B cell (primary cell): ENCODE results near the gene SMARCA4. TPM values are rescaled to one million over a fixed set of nuclear protein-coding genes. Genes with fewer than 3 reads are reported as not detected.

Experiments used
- ATAC-seq: fragments of 200-7000 bp; cut with Tn5 transposase; one replicate; pipeline ENCODE4 v1.10.0; 2021; ENCODE audit warnings: low read depth, mild to moderate bottlenecking, moderate number of reproducible peaks, moderate library complexity
- CTCF ChIA-PET: fragments of 350-600 bp; sonication (Branson Sonifier 250); formaldehyde crosslinking; loops from one replicate; lab custom pipeline; 2021; ENCODE audit warnings: antibody characterized with exemption, inconsistent platforms; lab: Charles Lee
- POLR2A ChIA-PET: fragments of 350-600 bp; sonication (Branson Sonifier 250); formaldehyde crosslinking; loops from one replicate; lab custom pipeline; 2021; ENCODE audit warnings: antibody characterized with exemption; lab: Charles Lee
- DNase-seq: peaks from one replicate; pipeline ENCODE4 v3.0.0; 2013
- H2AFZ ChIP-seq: 2 replicates; pipeline ENCODE4 v1.6.1; 2012; ENCODE audit warnings: mild to moderate bottlenecking, low read depth, low read length; ENCODE audit not compliant: insufficient read depth, poor library complexity, severe bottlenecking
- H3K27ac ChIP-seq, 2 donors: 1 replicate in 1 of 2; 2 replicates in 1 of 2; pipeline ENCODE4 v1.5.1; 2012 to 2013; ENCODE audit warnings: low read length in 2 of 2, mild to moderate bottlenecking in 2 of 2, moderate library complexity in 1 of 2
- H3K27me3 ChIP-seq, 4 experiments: fragments of 200-600 bp in 1 of 4; sonication (generic) in 1 of 4; replicated peaks in 1 of 4; 1 replicate in 2 of 4; 2 replicates in 2 of 4; pipeline versions ENCODE4 v1.6.1 to v1.7.0; 2013 to 2016; ENCODE audit warnings: low read length in 3 of 4, mild to moderate bottlenecking in 2 of 4, mixed read lengths in 1 of 4, moderate library complexity in 1 of 4; ENCODE audit not compliant: insufficient read depth in 4 of 4, control insufficient read depth in 3 of 4; ENCODE audit errors: control extremely low read depth in 1 of 4
- H3K36me3 ChIP-seq, 2 experiments: replicated peaks in 1 of 2; 1 replicate in 1 of 2; 2 replicates in 1 of 2; pipeline versions ENCODE4 v1.6.1 to v1.7.1; 2013; ENCODE audit warnings: low read length in 1 of 2; ENCODE audit not compliant: insufficient read depth in 2 of 2, control insufficient read depth in 1 of 2; ENCODE audit errors: control extremely low read depth in 1 of 2, extremely low read depth in 1 of 2
- H3K4me1 ChIP-seq, 2 donors: fragments of 200-600 bp in 1 of 2; sonication (generic) in 1 of 2; 1 replicate in 1 of 2; 2 replicates in 1 of 2; pipeline versions ENCODE4 v1.5.1 to v1.6.1; 2013 to 2017; ENCODE audit warnings: low read length in 2 of 2; ENCODE audit not compliant: control insufficient read depth in 2 of 2, insufficient read depth in 2 of 2
- H3K4me2 ChIP-seq: replicated peaks from 2 replicates; pipeline ENCODE3; 2012; ENCODE audit warnings: mild to moderate bottlenecking, low read depth, low read length; ENCODE audit not compliant: poor library complexity, severe bottlenecking
- H3K4me3 ChIP-seq, 5 experiments: fragments of 200-600 bp in 1 of 5; sonication (generic) in 1 of 5; 1 replicate in 3 of 5; 2 replicates in 2 of 5; pipeline versions ENCODE4 v1.5.1 to v1.7.0; 2011 to 2016; ENCODE audit warnings: low read length in 4 of 5, mild to moderate bottlenecking in 4 of 5, low read depth in 2 of 5, control low read depth in 1 of 5, moderate library complexity in 1 of 5; ENCODE audit not compliant: insufficient read depth in 1 of 5; ENCODE audit errors: control extremely low read depth in 1 of 5, extremely low read depth in 1 of 5
- H3K79me2 ChIP-seq: fragments of 200-600 bp; sonication (generic); one replicate; pipeline ENCODE4 v1.6.0; 2016; ENCODE audit warnings: low read length; ENCODE audit not compliant: control insufficient read depth, insufficient read depth
- H3K9ac ChIP-seq: fragments of 200-600 bp; sonication (generic); 2 replicates; pipeline ENCODE4 v1.6.1; 2017; ENCODE audit warnings: mild to moderate bottlenecking, low read length, moderate library complexity
- H3K9me3 ChIP-seq, 3 donors: one replicate each; pipeline versions ENCODE4 v1.6.1 to v1.7.1; 2013; ENCODE audit warnings: low read length in 2 of 3; ENCODE audit not compliant: control insufficient read depth in 2 of 3, insufficient read depth in 1 of 3; ENCODE audit errors: control extremely low read depth in 1 of 3
- H4K20me1 ChIP-seq: 2 replicates; pipeline ENCODE4 v1.6.0; 2012; ENCODE audit warnings: mild to moderate bottlenecking, low read length; ENCODE audit not compliant: insufficient read depth, control insufficient read depth, poor library complexity, severe bottlenecking
- H3K27ac Mint-ChIP-seq: one replicate; pipeline ENCODE4 v1.8.0; 2021; ENCODE audit warnings: mixed read lengths
- H3K27me3 Mint-ChIP-seq: one replicate; pipeline ENCODE4 v1.8.0; 2021; ENCODE audit warnings: mixed read lengths
- H3K4me1 Mint-ChIP-seq: one replicate; pipeline ENCODE4 v1.8.0; 2021; ENCODE audit warnings: mixed read lengths
- H3K4me3 Mint-ChIP-seq: one replicate; pipeline ENCODE4 v1.8.0; 2021; ENCODE audit warnings: mixed read lengths
- H3K9me3 Mint-ChIP-seq: one replicate; pipeline ENCODE4 v1.8.0; 2022; ENCODE audit warnings: mixed read lengths; ENCODE audit not compliant: insufficient read depth
- WGBS: methylation state at CpG from one replicate; pipeline ENCODE4 v1.1.5; 2013; ENCODE audit warnings: missing lambda C conversion rate; ENCODE audit not compliant: insufficient coverage; 5-methylcytosine and 5-hydroxymethylcytosine counted together
- intact Hi-C: fragments of 100-400 bp; cut with micrococcal nuclease; formaldehyde crosslinking; loops from one replicate; pipeline ENCODE4 v1.10.0; 2022
- polyA minus RNA-seq: library from RNA; depleted of rRNA, polyadenylated mRNA; stranded (reverse); fragments of >200 nt; gene quantifications from 2 replicates; pipeline ENCODE4 v1.2.3, GENCODE V29; 2012
- polyA plus RNA-seq: library from polyadenylated mRNA; depleted of rRNA; stranded (reverse); fragments of >200 nt; gene quantifications from 2 replicates; pipeline ENCODE4 v1.2.3, GENCODE V29; 2012
- total RNA-seq, 2 donors: library from RNA; stranded (reverse); fragments of 120-200 nt in 1 of 2; gene quantifications; 1 replicate in 1 of 2; 2 replicates in 1 of 2; pipeline versions ENCODE4 v1.2.3 to v1.2.4, GENCODE V29; 2013 to 2022
- TF ChIP-seq, protein P1 (sequence below): fragments of 200-600 bp; IDR thresholded peaks from one replicate; pipeline ENCODE4 v1.8.0; 2022; ENCODE audit warnings: antibody characterized with exemption, mild to moderate bottlenecking

Gene SMARCA4
- total RNA-seq (82.3 and 82.7 TPM in 2 replicates), polyA plus RNA-seq (44.9 and 49.7 TPM in 2 replicates), polyA minus RNA-seq (58.3 and 110 TPM in 2 replicates)
- total RNA-seq (2013): 35.1 TPM

DNA sequence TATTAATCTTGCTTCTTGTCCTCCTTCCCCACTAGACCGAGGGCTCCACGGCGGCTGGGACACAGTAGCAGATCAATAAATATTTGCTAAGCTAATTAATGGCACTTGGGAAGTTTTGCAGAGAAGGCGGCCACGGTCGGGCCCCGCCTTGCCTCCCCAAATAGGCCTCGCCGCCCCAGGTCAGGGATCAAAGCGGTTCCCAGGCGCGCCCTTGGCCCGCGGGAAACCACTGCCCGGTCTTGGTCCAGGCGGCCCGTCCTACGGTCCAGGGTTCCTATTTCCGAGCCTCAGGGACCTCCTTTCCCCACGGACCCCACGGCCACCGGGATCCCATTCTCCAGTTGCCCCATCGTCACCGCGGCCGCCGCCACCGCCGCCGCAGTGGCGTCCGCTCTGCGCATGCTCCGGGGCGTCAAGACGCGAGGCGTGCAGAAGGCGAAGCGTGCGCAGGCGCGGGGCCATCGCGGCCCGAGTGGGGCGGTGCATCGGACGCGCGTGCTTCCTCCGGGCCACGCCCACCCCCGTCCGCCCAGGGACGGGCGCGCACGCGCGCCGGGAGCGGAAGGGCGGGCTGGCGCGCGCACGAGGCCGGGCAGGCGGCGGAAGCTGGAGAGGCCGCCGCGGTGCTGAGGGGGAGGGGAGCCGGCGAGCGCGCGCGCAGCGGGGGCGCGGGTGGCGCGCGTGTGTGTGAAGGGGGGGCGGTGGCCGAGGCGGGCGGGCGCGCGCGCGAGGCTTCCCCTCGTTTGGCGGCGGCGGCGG is at the start of gene SMARCA4:
Gene SMARCA4 (plus strand): TSS at position 717 of the 759 bp plus-strand sequence. CDS start 23,122 bp downstream, outside the sequence.
- H3K79me2 ChIP-seq: peaks cover 49% of the 10 kb centered on the region

More for the DNA sequence above, at the start of gene SMARCA4:
- ChIA-PET CTCF (interaction anchor here (1.1 kb wide), 2 partner anchors 24 to 316 kb away, joined by 3 to 5 read pairs; no protein-coding TSS in a partner anchor), POLR2A (interaction anchor here (0.5 to 0.7 kb wide), 3 partner anchors 19 to 166 kb away, joined by 3 to 4 read pairs (median 3); no protein-coding TSS in a partner anchor)
- peak within 1 kb of the TSS; percentile 76 to 84 for H3K27ac ChIP-seq
- no peaks in the 10 kb centered on the region for H3K9me3 ChIP-seq
- peaks cover 17% of the 10 kb centered on the region for H4K20me1 ChIP-seq
- TF ChIP-seq, protein P1, sequence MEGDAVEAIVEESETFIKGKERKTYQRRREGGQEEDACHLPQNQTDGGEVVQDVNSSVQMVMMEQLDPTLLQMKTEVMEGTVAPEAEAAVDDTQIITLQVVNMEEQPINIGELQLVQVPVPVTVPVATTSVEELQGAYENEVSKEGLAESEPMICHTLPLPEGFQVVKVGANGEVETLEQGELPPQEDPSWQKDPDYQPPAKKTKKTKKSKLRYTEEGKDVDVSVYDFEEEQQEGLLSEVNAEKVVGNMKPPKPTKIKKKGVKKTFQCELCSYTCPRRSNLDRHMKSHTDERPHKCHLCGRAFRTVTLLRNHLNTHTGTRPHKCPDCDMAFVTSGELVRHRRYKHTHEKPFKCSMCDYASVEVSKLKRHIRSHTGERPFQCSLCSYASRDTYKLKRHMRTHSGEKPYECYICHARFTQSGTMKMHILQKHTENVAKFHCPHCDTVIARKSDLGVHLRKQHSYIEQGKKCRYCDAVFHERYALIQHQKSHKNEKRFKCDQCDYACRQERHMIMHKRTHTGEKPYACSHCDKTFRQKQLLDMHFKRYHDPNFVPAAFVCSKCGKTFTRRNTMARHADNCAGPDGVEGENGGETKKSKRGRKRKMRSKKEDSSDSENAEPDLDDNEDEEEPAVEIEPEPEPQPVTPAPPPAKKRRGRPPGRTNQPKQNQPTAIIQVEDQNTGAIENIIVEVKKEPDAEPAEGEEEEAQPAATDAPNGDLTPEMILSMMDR: no peak
- Mint-ChIP-seq H3K4me3 (peak within 1 kb of the TSS; percentile 93), H3K4me1 (peaks cover 40% of the 10 kb centered on the region), H3K9me3 (no peaks in the 10 kb centered on the region), H3K27ac (peak within 1 kb of the TSS; percentile 96), H3K27me3 (no peaks in the 10 kb centered on the region)
- peak; percentile 84 for ATAC-seq
- intact Hi-C loops: loop anchor here (2.0 to 5.0 kb wide), 3 partner anchors 18 to 244 kb away; no protein-coding TSS in a partner anchor
- H3K36me3 ChIP-seq: no peaks in the 10 kb centered on the region
- H3K4me1 ChIP-seq: peaks cover 22 to 37% of the 10 kb centered on the region in 2 donors
- peak within 1 kb of the TSS; percentile 82 for H2AFZ ChIP-seq
- H3K4me2 ChIP-seq: peak within 1 kb of the TSS; percentile 95
- DNase-seq: peak; percentile 99
- H3K27me3 ChIP-seq: no peaks in the 10 kb centered on the region
- H3K9ac ChIP-seq: peak within 1 kb of the TSS; percentile 88
- WGBS: under 1% methylated on average over 98 of the region's 100 CpGs
- H3K4me3 ChIP-seq: peak within 1 kb of the TSS; percentile 67 to 90 (median 80)
